Stimulated activated naive CD8-positive, alpha-beta T cell treated with anti-CD3 and anti-CD28 coated beads, Interleukin-15, Interleukin-2, amounts not matched to agents 100 ng/mL and 50 ng/mL, for 24 hours (primary cell): ENCODE data around the gene MED26.

ENCODE experiments used
- H3K27ac Mint-ChIP-seq: one replicate; pipeline ENCODE4 v1.8.0; 2021; ENCODE audit warnings: mild to moderate bottlenecking, mixed read lengths
- H3K27me3 Mint-ChIP-seq: one replicate; pipeline ENCODE4 v1.8.0; 2021; ENCODE audit warnings: mixed read lengths
- H3K36me3 Mint-ChIP-seq: one replicate; pipeline ENCODE4 v1.8.0; 2021; ENCODE audit warnings: low read depth, mixed read lengths
- H3K4me1 Mint-ChIP-seq: one replicate; pipeline ENCODE4 v1.8.0; 2021; ENCODE audit warnings: low read depth, mixed read lengths
- H3K4me3 Mint-ChIP-seq: one replicate; pipeline ENCODE4 v1.8.0; 2021; ENCODE audit warnings: mild to moderate bottlenecking, mixed read lengths
- H3K9me3 Mint-ChIP-seq: one replicate; pipeline ENCODE4 v1.8.0; 2021; ENCODE audit warnings: mixed read lengths

The MED26 gene

DNA sequence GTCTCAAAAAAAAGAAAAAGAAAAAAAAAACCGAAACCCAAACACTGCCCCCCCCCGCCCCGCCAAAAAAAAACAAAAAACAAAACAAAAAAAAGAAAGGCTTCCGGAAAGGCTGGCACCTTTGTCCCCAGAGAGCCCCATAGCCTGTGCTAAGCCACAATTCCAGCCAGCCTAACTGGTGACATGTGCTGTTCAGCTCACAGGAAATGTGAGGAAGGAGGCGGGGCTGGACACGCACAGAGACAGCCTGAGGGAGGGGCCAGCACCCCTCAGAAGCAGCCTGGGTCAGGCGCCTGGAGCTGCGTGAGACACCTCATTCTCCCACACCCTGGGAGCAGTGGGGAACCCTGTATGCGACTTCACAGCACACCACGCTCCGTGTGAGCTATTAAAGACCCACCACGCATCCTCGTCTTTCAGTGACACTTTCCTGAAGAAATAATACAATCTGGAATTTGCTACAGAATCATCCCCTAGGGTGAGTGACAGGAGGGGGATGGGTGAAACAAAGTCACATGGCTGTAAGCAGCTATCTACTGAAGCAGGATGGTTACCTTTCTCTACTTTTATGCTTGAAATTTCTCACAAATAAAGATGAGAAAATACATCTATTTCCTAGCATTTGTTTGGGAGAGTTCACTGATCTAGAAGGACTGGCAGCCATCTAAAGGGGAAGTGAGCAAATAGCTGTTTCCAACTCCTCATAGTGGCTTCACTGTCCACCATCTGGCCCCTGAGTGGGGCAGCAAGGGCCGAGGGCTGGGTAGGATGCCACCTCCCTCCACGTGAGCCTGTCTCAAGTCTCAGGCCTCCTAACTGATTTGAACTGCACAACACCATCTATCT is 43.5 kb downstream of the MED26 start:
- Mint-ChIP-seq H3K36me3 (no peaks in the 10 kb centered on the region), H3K4me3 (peak overlapping the region; percentile 90), H3K4me1 (peaks cover 90% of the 10 kb centered on the region), H3K27ac (peak overlapping the region; percentile 95), H3K9me3 (no peaks in the 10 kb centered on the region), H3K27me3 (no peaks in the 10 kb centered on the region)

DNA sequence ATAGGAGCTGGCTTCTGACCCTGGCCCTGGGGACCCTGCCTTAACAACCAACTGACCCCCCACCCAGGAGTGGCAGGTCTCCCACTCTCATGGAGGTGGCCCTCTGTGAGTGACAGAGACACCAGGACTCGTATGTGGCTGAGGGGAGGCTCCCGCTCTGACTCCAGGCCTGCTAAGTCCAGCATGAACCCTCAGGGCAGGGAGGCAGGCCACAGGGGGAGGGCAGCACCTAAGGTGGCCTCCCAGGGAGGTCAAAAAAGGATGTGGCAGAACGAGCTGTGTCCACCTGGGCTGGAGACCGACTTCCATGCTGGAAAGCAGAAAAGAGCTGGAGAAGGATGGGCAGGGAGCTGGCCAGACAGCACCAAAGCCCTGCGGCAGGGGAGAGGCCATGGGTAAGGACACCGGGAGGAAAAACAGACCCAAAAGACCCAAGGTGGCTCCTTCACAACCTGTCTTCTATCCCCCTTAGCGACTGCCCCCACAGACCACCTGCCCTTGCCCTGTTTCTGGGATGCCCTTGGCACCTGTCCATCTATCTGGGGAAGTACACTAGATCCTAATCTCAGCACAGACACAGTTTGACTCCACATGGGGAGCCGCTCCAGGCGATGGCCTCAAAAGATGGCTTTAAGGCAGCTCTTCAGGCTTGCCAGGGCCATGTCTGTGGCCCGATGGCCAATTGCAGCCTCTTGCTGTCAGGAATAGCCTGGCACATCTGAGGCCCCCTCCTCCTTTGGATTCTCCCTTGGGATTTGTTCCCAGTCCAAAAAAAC is 45.3 kb downstream of the MED26 start:
- Mint-ChIP-seq H3K36me3 (peaks cover 8% of the 10 kb centered on the region), H3K9me3 (no peaks in the 10 kb centered on the region), H3K4me3 (no peak overlapping the region), H3K27me3 (no peaks in the 10 kb centered on the region), H3K27ac (peak overlapping the region; percentile 40), H3K4me1 (peaks cover 80% of the 10 kb centered on the region)

DNA sequence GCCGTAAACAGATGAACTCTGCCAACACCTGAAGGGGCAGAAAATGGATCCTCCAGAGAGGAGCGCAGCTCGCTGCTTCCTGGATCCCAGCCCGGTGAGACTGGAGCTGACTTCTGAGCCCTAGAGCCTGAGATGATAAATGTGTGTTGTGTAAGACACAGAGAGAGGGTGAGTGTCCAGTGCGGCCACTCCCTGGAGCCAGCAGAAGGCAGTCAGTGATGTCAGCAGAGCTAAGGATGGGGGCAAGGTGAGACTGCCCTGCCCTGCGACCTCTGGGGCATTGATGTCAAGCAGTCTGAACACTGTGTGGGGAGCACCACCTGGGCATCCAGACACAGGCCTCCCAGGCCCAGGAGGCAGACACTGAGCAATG is 46.0 kb downstream of the MED26 start:
- no peaks in the 10 kb centered on the region for H3K27me3 Mint-ChIP-seq

DNA sequence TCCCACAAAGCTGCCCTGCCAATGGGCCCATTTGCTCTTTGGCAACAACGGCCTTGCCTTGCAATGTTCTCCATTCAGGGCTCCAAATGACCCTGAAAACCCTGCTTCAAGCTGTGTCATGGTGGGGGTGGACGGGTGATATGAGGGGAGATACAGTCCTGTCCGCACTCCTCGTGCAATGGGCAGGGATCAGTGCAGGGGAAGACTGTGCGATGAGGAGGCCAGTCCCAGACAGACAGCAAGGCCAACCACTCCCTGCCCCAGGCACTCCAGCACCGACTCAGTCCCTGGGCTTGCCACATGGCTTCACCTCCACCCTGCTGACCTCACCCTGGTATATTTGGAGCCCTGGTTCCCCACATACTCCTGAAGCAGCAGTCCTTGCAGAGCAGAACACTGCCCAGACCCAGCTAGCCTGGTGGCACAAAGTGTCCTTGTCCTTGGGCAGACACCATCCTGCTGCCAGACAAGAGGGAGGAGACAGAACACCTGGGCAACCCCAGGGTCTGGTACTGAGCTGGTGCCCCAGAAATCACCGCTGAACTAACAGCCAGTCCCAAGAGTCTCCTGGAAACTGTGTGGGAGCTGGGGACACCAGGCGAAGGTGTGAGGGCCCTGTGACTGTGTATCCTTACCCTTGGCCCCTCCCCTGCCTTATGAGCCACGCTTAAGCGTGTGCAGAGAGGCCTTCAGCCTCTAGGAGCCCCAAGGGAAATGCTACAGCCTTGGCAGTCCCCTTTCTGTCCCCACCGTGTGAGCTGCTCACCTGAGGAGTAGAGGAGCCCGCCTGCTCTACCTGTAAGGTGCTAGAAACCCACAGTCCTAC is 46.6 kb downstream of the MED26 start:
- peaks cover 68% of the 10 kb centered on the region for H3K4me1 Mint-ChIP-seq
- H3K36me3 Mint-ChIP-seq = peaks cover 11% of the 10 kb centered on the region
- no peaks in the 10 kb centered on the region for H3K9me3 Mint-ChIP-seq
- H3K27ac Mint-ChIP-seq = peak overlapping the region; percentile 2
- H3K4me3 Mint-ChIP-seq = no peak overlapping the region
- H3K27me3 Mint-ChIP-seq = no peaks in the 10 kb centered on the region

More for the DNA sequence above, 46.0 kb downstream of the MED26 start:
- no peak overlapping the region for H3K4me3 Mint-ChIP-seq
- peaks cover 73% of the 10 kb centered on the region for H3K4me1 Mint-ChIP-seq
- H3K9me3 Mint-ChIP-seq = no peaks in the 10 kb centered on the region
- peak overlapping the region; percentile 2 for H3K27ac Mint-ChIP-seq
- peaks cover 11% of the 10 kb centered on the region for H3K36me3 Mint-ChIP-seq

DNA sequence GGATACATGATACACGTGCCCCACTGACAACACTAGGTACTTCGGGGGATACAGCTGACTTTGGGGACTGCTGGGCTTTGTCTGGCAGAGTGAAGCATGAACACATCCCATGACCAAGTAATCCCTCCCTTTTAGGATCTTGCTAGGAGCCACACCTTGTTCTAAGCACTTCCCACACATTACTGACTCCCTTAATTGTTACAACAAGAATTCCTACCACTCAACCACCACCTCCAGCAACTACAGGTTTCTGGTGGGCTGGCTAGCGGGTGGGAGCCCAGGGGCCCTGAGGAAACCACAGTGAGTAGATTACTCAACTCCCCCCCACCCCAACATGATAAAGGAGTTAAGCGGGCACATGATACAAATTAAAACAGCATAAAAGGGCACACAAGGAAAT is 48.6 kb downstream of the MED26 start:
- Mint-ChIP-seq H3K4me1 (peaks cover 63% of the 10 kb centered on the region), H3K27ac (peak overlapping the region; percentile 80), H3K27me3 (no peaks in the 10 kb centered on the region), H3K9me3 (no peaks in the 10 kb centered on the region), H3K4me3 (no peak overlapping the region), H3K36me3 (peaks cover 21% of the 10 kb centered on the region)

DNA sequence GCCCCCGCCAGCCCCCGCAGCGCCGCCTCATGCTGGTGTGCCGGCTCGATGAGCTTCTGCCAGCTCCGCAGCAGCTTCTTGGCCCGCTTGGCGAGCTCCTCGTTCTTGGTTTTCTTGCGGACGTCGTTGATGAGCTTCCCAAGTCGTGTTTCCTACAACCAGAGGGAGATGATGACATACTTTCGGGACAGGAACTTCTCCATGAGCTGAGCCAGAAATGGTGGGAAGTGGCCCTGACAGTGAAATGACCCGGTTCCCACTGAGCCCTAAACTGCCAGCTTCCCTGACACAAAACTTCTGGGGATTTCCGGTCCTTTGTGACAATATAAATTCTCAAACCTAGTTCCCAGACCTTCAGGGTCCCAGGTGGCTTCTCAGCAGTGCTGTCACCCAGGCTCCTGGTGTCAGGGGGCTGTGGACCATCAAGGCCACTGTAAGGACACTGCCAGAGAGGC is 50.4 kb downstream of the MED26 start:
- no peak overlapping the region for H3K27ac Mint-ChIP-seq
- no peaks in the 10 kb centered on the region for H3K9me3 Mint-ChIP-seq
- peaks cover 61% of the 10 kb centered on the region for H3K4me1 Mint-ChIP-seq
- H3K4me3 Mint-ChIP-seq = no peak overlapping the region
- H3K27me3 Mint-ChIP-seq = no peaks in the 10 kb centered on the region
- H3K36me3 Mint-ChIP-seq = peaks cover 25% of the 10 kb centered on the region

DNA sequence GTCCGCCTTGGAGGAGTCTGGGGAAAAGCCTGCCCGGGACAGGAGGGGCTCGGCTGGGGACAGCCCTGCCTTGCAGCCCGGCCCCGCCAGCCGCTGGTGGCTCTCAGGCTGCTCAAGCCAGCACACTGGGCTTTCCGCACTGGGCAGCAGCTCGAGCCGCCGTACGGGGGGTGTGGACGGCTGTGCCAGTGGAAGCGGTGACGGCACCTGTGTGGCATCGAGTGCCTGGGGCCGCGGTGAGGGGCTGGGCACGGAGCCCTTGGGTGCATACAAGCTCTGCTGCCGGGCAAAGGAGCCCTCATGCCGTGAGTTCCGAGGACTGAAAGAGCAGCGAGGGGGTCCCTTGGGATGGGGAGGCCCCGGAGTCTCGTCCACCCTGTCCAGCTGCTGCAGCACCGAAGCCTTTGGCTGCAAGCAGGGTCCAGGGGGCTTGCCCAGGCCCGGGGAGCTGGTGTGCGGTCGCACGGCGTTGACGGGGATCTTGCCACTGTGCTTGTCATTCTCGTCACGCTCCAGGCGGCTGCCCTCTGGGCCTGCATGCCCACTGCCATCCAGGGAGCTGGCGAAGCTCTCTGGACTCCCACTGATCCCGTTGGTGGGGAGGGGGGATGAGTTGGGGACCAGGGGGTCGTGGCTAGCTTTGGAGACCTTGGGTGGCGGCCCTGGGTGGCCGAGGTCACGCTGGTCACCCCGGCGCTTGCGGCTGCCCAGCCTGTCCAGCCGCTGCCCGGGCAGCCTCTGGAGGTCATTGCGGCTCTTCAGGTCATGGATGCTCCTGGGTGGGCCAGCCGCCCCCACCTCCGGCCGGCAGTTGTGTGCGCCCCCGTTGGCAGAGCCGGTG is 51.1 kb downstream of the MED26 start:
- H3K27ac Mint-ChIP-seq = no peak overlapping the region
- H3K27me3 Mint-ChIP-seq = no peaks in the 10 kb centered on the region
- no peak overlapping the region for H3K4me3 Mint-ChIP-seq
- H3K9me3 Mint-ChIP-seq = no peaks in the 10 kb centered on the region
- H3K36me3 Mint-ChIP-seq = peaks cover 25% of the 10 kb centered on the region
- peaks cover 62% of the 10 kb centered on the region for H3K4me1 Mint-ChIP-seq

DNA sequence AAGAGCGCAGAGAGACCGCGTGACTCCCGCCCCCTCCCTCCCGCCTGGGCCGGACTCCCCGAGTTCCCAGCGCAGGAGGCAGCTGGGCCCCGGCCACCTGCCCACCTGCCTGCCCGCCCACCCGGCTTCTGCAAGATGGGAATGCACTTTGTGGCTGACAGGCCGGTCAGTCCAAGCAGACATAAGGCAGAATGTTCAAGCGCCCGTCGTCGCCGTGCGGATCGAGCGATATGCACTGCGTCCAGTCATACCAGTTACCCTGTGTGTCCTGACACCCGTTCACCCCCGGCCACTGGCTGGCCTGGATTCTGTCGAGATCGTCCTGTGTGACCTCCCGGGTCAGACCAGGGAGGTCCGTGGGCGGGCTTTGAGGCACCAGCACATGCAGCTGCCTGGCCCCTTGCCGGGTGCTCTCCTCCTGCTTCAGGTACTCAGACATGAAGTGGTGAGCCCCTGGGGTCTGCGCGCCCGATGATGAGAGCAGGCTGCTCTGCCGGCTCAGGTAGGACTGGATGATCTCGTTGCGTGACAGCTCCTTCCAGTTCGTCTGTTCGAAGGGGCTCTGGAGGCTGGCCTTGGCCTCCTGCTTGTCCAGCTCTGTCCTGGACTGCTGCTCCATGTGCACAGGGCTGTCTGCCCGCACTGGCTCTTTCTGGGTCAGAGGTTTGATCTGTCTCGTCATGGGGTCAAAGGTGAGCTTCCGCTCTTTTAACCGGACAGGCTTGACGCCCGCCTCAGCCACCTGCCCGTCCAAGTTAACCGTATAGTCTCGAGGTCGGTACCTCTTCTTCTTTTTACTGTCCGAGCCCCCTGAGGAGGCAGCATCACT is 51.9 kb downstream of the MED26 start:
- no peaks in the 10 kb centered on the region for H3K27me3 Mint-ChIP-seq
- H3K27ac Mint-ChIP-seq = peak overlapping the region; percentile 48
- no peak overlapping the region for H3K4me3 Mint-ChIP-seq
- peaks cover 25% of the 10 kb centered on the region for H3K36me3 Mint-ChIP-seq
- H3K9me3 Mint-ChIP-seq = no peaks in the 10 kb centered on the region
- H3K4me1 Mint-ChIP-seq = peaks cover 65% of the 10 kb centered on the region

DNA sequence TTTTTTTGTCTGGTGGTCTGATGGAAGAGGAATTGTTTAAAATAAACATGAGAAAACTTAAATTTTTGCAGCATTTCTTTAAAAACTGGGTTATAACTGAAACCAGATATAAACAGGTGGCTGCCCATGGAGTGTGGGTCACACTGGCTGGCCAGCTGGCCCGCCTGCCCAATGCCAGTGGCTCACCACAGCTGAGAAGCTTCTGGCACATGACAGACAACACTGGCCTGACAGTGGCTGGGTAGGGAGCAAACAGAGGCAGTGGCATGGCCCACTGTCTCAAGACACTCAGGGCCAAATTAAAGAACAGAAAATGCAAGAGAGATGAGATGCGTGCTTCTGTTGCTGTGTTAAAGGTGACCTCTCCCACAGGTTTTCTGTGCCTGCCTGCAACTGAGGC is 52.7 kb downstream of the MED26 start:
- H3K27me3 Mint-ChIP-seq = no peaks in the 10 kb centered on the region
- peaks cover 29% of the 10 kb centered on the region for H3K36me3 Mint-ChIP-seq
- H3K4me1 Mint-ChIP-seq = peaks cover 66% of the 10 kb centered on the region
- no peaks in the 10 kb centered on the region for H3K9me3 Mint-ChIP-seq
- peak overlapping the region; percentile 7 for H3K4me3 Mint-ChIP-seq
- H3K27ac Mint-ChIP-seq = peak overlapping the region; percentile 76

DNA sequence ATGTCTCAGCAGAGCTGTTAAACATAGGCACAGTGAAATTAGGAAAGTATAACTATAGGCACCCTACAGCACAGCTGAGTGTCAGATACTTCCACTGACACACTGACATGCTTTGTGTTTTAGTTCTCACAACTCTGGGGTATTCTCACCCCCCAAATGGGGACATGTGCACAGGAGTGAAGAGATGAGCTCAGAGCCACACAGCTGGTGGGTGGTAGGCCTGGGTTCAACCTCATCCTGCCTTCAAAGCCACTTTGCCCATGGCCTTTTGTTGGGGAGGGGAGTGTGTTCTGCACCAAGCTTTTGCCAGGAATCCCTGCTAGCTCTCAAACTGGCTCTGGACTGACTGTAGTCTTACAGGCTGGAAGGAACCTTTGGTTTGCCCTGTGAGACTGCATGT is 54.1 kb downstream of the MED26 start:
- Mint-ChIP-seq H3K4me3 (peak overlapping the region; percentile 94), H3K27me3 (no peaks in the 10 kb centered on the region), H3K36me3 (peaks cover 43% of the 10 kb centered on the region), H3K9me3 (no peaks in the 10 kb centered on the region), H3K4me1 (peaks cover 57% of the 10 kb centered on the region), H3K27ac (peak overlapping the region; percentile 72)

DNA sequence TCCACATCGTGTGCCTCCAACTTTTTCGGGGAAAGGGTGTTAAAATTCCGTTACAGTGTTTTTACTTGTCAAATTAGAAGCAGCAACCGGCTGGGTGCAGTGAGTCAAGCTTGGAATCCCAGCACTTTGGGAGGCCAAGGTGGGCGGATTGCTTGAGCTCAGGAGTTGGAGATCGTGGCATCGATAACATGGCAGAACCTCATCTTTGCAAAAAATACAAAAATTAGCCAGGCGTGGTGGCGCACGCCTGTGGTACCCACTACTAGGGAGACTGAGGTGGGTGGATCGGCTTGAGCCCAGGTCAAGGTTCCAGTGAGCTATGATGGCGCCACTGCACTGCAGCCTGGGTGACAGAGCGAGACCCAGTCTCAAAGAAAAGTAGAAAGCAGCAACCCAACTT is 54.7 kb downstream of the MED26 start:
- Mint-ChIP-seq H3K4me3 (peak overlapping the region; percentile 94), H3K27ac (peak overlapping the region; percentile 93), H3K4me1 (peaks cover 54% of the 10 kb centered on the region), H3K27me3 (no peaks in the 10 kb centered on the region), H3K36me3 (peaks cover 42% of the 10 kb centered on the region), H3K9me3 (no peaks in the 10 kb centered on the region)

DNA sequence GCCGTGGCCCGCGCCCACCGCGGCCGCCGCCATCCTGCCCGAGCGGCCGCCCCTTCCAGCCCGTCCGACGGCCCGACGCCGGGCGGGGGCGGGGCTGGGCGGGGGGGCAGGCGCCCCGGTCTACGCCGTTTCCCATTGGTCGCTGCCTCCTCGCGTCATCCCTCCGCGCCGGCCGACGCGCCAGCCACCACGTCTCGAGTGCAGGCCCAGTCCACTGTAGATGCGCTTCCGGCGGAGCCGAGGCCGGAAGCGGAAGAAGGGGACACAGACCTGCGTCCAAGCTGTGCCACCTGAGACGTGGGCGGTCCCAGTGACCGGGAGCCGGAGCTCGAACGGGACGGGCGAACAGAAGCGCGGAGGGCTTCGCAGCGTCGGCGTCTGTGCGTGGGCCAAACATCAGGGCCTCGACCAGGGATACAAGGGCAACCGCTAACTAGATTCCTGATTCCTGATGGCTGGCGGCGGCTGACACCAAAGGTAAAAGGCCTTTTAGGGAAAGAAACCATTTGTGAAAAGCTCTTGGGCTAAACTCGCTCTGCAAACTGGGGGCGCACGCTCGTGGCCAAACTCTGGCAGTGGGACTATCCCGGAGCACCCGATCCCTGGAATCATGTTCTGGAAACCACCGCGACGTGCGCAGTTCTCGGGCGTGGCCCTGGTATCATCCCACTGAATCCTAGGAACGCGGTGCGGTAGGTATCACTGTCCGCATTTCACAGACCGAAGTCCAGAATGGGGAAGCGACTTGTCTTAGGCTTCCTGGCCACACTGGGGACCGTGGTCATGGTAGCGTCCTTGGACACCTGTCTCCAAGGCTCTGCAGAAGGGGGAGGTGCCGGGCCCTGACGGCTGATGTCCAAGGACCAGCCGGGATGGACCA is 55.4 kb downstream of the MED26 start, which contains the start of gene SLC35E1:
Gene SLC35E1, minus strand, starts transcription at position 84 of the 880 bp plus-strand sequence. Its CDS starts 51 bp downstream, at position 33.
- Mint-ChIP-seq H3K36me3 (peaks cover 42% of the 10 kb centered on the region), H3K9me3 (no peaks in the 10 kb centered on the region), H3K4me1 (peaks cover 54% of the 10 kb centered on the region), H3K27ac (peak within 1 kb of the TSS; percentile 93), H3K4me3 (peak within 1 kb of the TSS; percentile 94), H3K27me3 (no peaks in the 10 kb centered on the region)
